HG03558 (cell line): ENCODE measurements around the gene GMCL2.
"Not testable (repeated sequence)": the region's sequence is repeated elsewhere in the genome, so short reads cannot be mapped to it uniquely, and the experiment has no call there.

ENCODE experiments used
- ATAC-seq: cut with Tn5 transposase; IDR thresholded peaks from one replicate; pipeline ENCODE4 v1.9.1; 2021; ENCODE audit warnings: moderate number of reproducible peaks; ENCODE audit not compliant: unreplicated experiment; ENCODE audit errors: extremely low read depth

The GMCL2 gene, protein sequence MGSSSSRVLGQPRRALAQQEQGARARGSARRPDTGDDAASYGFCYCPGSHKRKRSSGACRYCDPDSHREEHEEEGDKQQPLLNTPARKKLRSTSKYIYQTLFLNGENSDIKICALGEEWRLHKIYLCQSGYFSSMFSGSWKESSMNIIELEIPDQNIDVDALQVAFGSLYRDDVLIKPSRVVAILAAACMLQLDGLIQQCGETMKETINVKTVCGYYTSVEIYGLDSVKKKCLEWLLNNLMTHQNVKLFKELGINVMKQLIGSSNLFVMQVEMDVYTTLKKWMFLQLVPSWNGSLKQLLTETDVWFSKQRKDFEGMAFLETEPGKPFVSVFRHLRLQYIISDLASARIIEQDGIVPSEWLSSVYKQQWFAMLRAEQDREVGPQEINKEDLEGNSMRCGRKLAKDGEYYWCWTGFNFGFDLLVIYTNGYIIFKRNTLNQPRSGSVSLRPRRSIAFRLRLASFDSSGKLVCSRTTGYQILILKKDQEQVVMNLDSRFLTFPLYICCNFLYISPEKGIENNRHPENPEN

DNA sequence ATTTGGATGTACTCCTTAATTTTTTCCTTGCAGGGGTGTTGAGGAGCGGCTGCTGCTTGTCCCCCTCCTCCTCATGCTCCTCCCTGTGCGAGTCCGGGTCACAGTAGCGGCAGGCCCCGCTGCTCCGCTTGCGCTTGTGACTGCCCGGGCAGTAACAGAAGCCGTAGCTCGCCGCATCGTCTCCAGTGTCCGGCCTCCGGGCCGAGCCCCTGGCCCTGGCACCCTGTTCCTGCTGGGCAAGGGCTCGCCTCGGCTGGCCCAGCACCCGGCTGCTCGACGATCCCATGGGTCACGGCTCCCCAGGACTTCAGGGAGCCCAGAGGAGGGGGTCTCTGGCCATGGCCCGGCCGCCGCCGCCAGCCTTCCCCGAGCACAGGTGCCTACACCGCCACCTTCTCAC, at the start of gene GMCL2:
Gene GMCL2 (minus strand): TSS at position 358 of the 400 bp plus-strand sequence. CDS start 72 bp downstream, at position 286.
- no peak for ATAC-seq

- no peak for ATAC-seq
Measured at GRCh38 chr5:178236679-178237078, 49.5 kb upstream of the GMCL2 start.

DNA sequence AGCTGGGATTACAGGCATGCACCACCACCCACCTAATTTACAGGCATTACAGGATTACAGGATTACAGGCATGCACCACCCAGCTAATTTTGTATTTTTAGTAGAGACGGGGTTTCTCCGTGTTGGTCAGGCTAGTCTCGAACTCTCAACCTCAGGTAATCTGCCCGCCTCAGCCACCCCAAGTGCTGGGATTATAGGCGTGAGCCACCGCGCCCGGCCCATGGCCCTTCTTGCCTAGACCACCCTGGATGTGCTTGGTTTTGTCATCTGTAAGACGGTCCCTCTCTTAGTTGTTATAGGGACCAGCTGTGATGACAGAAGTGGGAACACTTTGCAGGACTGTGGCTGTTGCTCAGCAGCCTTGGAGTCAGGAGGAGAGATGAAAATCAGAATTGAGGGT, 49.0 kb upstream of the GMCL2 start:
- no peak for ATAC-seq

GRCh38 chr5:178235588-178235974, 48.4 kb upstream of the GMCL2 start:
- no peak for ATAC-seq

GRCh38 chr5:178234750-178235587, 47.8 kb upstream of the GMCL2 start:
- no peak for ATAC-seq

GRCh38 chr5:178234121-178234749, 47.1 kb upstream of the GMCL2 start:
- no peak for ATAC-seq

GRCh38 chr5:178232920-178233429, 45.8 kb upstream of the GMCL2 start:
- ATAC-seq: no peak

DNA sequence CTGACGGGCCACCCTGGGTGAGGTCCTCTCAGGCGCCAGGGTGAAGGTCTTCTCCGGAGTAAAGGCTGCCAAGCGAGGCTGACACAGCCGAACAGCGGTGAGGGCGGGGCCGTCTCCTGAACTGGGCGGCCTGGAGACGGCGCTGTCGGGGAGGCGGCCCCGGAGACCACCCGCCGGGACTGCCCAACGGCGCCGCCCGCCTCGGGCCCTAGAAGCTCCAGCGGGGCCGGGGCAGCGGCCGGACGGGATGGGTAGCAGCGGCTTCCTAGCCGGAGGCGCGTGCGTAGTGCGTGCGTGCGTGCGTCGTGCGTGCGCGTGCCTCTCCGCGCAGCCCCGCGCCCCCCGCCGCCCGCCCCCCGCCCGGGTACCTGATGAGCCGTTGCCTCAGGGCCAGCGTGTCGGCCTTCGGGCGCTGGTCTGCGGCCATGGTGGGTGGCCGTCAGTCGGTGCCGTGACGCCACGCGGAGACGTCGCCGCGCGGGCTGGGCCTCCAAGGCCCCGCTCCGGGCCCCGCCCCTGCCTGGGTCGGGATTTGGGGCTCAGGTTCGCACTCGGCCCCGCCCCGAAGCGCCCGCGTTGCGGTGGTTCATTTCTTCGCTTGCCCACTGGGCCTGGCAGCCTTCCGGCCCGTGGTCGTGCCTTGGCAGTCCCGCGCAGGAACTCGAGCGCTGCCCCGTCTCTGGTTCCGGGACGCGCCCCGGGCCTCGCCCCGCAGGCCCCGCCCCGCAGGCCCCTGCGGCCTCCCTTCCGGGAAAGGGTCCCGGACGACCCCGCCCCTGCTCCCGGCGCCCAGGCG, 45.2 kb upstream of the GMCL2 start, which contains the start of gene PHYKPL:
Gene PHYKPL (minus strand): TSS at position 679 of the 796 bp plus-strand sequence. CDS start 252 bp downstream, at position 427.
- peak; percentile 57 for ATAC-seq

DNA sequence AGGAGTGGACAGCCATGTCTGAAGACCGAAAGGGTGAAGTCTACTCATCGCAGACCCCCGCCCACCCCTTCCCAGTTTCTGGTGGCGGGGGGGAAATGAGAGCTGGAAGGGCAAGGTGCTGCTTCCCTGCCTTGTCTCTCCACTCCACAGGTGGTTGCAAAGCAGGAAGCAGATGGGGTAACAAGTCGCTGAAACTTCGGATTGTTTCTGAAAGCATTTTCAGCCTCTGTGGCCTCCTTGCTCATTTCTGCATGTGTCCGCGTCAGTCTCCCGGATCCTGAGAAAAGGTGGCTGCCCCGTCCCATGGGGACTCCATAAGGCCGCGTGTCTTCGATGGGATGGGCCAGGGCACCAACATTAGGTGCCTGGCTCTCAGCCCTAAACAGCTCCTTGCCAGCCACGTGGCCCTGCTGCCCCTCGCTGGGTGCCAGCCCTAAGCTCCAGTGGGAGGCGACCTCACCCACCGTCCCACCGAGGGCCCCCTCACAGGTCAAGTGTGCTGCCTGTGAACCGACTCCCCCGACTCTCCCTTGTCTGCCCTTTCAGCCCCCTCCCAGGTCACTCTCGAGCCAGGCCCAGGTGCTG, 44.5 kb upstream of the GMCL2 start:
- ATAC-seq: no peak

GRCh38 chr5:178230879-178231538, 43.8 kb upstream of the GMCL2 start:
- no peak for ATAC-seq

DNA sequence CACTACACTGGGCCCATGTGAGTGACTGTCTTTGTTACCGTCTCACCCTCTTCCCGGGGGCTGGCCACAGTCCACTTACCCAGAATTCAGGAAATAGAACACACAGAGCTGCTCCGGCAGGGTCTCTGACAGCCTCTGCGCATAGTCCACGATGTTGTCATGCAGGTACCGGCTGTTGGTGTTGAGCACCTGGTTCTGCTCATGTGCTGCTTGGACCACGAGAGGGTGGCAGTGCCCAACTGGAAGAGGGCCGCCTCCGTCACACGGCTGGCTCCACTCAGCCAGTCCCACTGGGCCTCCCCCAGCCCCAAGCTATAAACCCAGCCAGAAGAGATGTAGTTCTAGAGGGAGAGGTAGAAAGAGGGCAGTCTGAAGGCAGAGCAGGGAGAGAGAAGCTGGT, 42.7 kb upstream of the GMCL2 start:
- no peak for ATAC-seq

DNA sequence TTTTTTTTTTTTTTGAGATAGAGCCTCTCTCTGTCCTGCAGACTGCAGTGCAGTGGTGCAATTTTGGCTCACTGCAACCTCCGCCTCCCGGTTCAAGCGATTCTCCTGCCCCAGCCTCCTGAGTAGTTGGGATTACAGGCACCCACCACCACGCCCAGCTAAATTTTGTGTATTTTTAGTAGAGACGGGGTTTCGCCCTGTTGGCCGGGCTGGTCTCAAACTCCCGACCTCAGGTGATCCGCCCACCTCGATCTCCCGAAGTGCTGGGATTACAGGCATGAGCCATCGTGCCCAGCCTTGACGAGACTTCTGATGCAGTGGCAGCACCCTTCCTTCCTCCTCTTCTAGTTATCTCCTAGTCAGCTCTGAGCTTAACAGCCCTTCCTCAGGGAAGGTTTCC, 41.9 kb upstream of the GMCL2 start:
- not testable (repeated sequence) for ATAC-seq

DNA sequence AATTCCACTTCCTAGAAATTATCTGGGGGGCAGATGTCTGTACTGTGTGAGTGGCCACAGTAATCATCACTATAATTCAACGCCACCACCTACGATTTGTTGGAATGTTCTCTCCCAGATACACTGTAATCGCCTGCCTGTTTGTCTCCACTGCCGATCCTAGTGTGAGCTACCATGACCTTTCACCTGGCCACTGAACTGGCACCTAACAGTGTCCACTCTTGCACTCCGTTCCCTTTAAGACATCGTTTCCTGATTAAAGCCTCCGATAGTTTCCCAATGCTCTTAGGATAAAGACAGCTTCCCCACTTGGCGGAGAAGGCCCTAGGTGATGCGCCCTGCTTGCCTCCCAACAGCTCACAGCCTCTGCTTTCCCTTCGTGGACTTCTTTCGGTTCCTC, 41.4 kb upstream of the GMCL2 start:
- ATAC-seq: no peak

DNA sequence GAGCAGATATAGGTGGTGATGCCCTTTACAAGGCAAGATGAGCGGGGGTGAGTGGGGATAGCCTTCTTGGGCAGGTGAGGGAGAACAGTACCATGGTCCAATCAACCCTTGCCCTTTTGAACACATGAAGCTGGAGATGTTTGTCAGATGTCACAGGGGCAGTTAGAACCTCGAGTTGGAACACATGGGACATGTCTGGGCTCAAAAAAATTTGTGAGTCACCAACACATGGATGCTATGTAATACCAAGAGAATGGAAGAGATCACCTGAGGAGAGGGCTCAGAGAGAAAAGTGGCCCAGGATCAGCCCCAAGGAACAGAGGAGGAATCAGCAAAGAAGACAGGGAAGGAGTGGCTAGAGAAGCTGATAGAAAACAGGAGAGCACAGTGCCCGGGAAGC, 40.8 kb upstream of the GMCL2 start:
- ATAC-seq: no peak

DNA sequence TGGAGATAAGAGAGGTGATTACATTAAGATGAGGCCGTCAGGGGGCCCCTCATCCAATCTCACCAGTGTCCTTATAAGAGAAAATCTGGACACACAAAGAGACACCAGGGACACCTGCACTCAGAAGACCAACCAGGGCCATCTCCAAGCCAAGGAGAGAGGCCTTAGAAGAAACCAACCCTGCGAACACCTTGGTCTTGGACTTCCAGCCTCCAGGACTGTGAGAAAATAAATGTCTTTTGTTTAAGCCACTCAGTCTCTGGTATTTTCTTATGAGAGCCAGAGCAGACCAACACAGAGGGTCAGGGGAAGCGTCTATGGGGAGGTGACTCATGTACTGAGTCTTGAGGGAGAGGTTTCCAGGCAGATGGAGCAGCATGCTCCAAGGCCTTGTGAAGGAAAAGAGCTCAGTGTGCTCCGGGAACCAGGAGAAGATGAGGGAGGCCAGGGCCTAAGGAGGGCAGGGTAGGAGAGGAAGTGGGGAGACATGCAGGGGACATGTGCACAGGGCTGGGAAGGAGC, 40.0 kb upstream of the GMCL2 start:
- no peak for ATAC-seq

- ATAC-seq: no peak
Measured at GRCh38 chr5:178225174-178225573, 38.0 kb upstream of the GMCL2 start.

DNA sequence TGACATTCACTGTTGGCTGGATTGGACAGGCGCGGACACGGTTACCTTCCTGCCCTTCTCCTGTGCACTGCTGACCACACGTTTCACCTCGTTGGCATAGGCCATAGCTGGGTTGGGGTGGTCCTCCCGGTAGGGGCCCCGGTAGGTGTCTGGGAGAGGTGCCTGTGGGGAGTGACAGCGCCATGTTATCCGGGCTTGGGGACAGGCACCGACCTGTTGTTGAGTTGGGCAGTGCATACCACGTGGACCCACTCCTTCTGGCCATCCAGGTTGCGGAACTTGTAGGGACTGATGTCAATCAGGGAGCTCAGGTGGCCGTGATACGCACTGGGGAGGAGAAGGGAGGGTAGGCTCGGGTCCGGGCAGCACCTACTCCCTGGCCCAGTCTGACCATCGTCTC, 37.2 kb upstream of the GMCL2 start:
- no peak for ATAC-seq

- ATAC-seq: no peak
Measured at GRCh38 chr5:178223828-178224335, 36.7 kb upstream of the GMCL2 start.
